Subcutaneous adipose tissue (tissue), 4 donors: ENCODE data around the gene UNC5A. TPM values are rescaled to one million over a fixed set of nuclear protein-coding genes. Genes with fewer than 3 reads are reported as not detected.

Experiments used
- CTCF ChIP-seq: fragments of 450-650 bp; IDR thresholded peaks from one replicate; pipeline ENCODE4 v1.5.1; 2016; ENCODE audit warnings: low read depth, mild to moderate bottlenecking, control low read depth, antibody characterized with exemption, moderate library complexity
- total RNA-seq, 4 donors: library from RNA; depleted of rRNA; stranded (reverse); fragments of >200 nt; gene quantifications; one replicate each; pipeline ENCODE4 v1.1.0, GENCODE V29; 2016

UNC5A gene
- total RNA-seq, 4 donors from 2014 or later, result 0.17 to 0.19 TPM; not detected in 2

GRCh38 chr5:176818391-176819098, 8.2 kb downstream of the UNC5A start:
- no peak for TF ChIP-seq CTCF

GRCh38 chr5:176819476-176819875, 9.1 kb downstream of the UNC5A start:
- no peak for TF ChIP-seq CTCF

- TF ChIP-seq CTCF, result no peak
Measured at GRCh38 chr5:176820937-176821336, 10.6 kb downstream of the UNC5A start.

- TF ChIP-seq CTCF, result no peak
Measured at GRCh38 chr5:176821441-176821840, 11.1 kb downstream of the UNC5A start.

GRCh38 chr5:176822041-176822792, 11.9 kb downstream of the UNC5A start:
- no peak for TF ChIP-seq CTCF

GRCh38 chr5:176822793-176823481, 12.6 kb downstream of the UNC5A start:
- TF ChIP-seq CTCF, result no peak

GRCh38 chr5:176823869-176824412, 13.6 kb downstream of the UNC5A start:
- no peak for TF ChIP-seq CTCF
